Neural cell (in vitro differentiated cells): ENCODE results near the gene CCR3. TPM values are rescaled to one million over a fixed set of nuclear protein-coding genes. Genes with fewer than 3 reads are reported as not detected.

ENCODE experiments used
- H2AFZ ChIP-seq: fragments of 200-600, 300-800 bp; sonication (generic), shearing (Covaris generic); 2 replicates; pipeline ENCODE4 v1.6.0; 2014; ENCODE audit warnings: low read depth, mild to moderate bottlenecking, antibody characterized with exemption, low read length, moderate library complexity
- H3F3A ChIP-seq: fragments of 200-600 bp; shearing (Covaris generic); 2 replicates; pipeline ENCODE4 v1.6.1; 2016; ENCODE audit warnings: mild to moderate bottlenecking, moderate library complexity, mixed read lengths, antibody characterized with exemption, low read length; ENCODE audit not compliant: insufficient read depth, poor library complexity, severe bottlenecking
- H3K27ac ChIP-seq: fragments of 200-600, 300-800 bp; sonication (generic), shearing (Covaris generic); 2 replicates; pipeline ENCODE4 v1.5.1; 2014; ENCODE audit warnings: mild to moderate bottlenecking, low read length, moderate library complexity
- H3K27me3 ChIP-seq: fragments of 300-800, 200-600 bp; sonication (generic), shearing (Covaris generic); 2 replicates; pipeline ENCODE4 v1.6.0; 2014; ENCODE audit warnings: mild to moderate bottlenecking, low read depth, low read length, moderate library complexity; ENCODE audit not compliant: insufficient read depth
- H3K36me3 ChIP-seq: fragments of 300-800, 200-600 bp; sonication (generic), shearing (Covaris generic); 2 replicates; pipeline ENCODE4 v1.5.1; 2014; ENCODE audit warnings: mild to moderate bottlenecking, antibody characterized with exemption, low read length, moderate library complexity; ENCODE audit not compliant: insufficient read depth
- H3K4me2 ChIP-seq: fragments of 300-800, 200-600 bp; sonication (generic), shearing (Covaris generic); 2 replicates; pipeline ENCODE4 v1.6.0; 2014; ENCODE audit warnings: mild to moderate bottlenecking, low read length
- H3K4me3 ChIP-seq: fragments of 300-800, 200-600 bp; sonication (generic), shearing (Covaris generic); 2 replicates; pipeline ENCODE4 v1.5.1; 2014; ENCODE audit warnings: mild to moderate bottlenecking, low read length, moderate library complexity
- H3K79me2 ChIP-seq: fragments of 200-600 bp; shearing (Covaris generic); replicated peaks from 2 replicates; pipeline ENCODE4 v1.6.0; 2014; ENCODE audit warnings: mild to moderate bottlenecking, low read length, moderate library complexity; ENCODE audit not compliant: insufficient read depth
- H3K9ac ChIP-seq: fragments of 300-800, 200-600 bp; sonication (generic), shearing (Covaris generic); 2 replicates; pipeline ENCODE4 v1.6.1; 2016; ENCODE audit warnings: mild to moderate bottlenecking, low read length, mixed read lengths
- H3K9me2 ChIP-seq: fragments of 200-600 bp; shearing (Covaris generic); 2 replicates; pipeline ENCODE4 v1.6.1; 2016; ENCODE audit warnings: mild to moderate bottlenecking, low read length, mixed read lengths; ENCODE audit not compliant: insufficient read depth
- H3K9me3 ChIP-seq: fragments of 200-600, 300-800 bp; sonication (generic), shearing (Covaris generic); 2 replicates; pipeline ENCODE4 v1.6.1; 2016; ENCODE audit warnings: mild to moderate bottlenecking, mixed run types, low read length, moderate library complexity, mixed read lengths
- H4K20me1 ChIP-seq: fragments of 200-600 bp; shearing (Covaris generic); 2 replicates; pipeline ENCODE4 v1.6.1; 2016; ENCODE audit warnings: mild to moderate bottlenecking, mixed run types; ENCODE audit not compliant: insufficient read depth
- EP300 ChIP-seq: fragments of 450-650 bp; conservative IDR thresholded peaks from 2 replicates; pipeline ENCODE4 v1.6.1; 2014; ENCODE audit warnings: antibody characterized with exemption, mild to moderate bottlenecking, moderate library complexity; ENCODE audit not compliant: poor library complexity, severe bottlenecking
- EZH2 ChIP-seq: fragments of 200-600, 300-800 bp; shearing (Covaris generic), sonication (generic); IDR thresholded peaks from 2 replicates; pipeline ENCODE4 v1.6.1; 2014; ENCODE audit warnings: antibody characterized with exemption, low read length, borderline replicate concordance, mild to moderate bottlenecking; ENCODE audit not compliant: insufficient read depth, poor library complexity, severe bottlenecking
- MXI1 ChIP-seq: fragments of 450-650 bp; conservative IDR thresholded peaks from 2 replicates; pipeline ENCODE4 v1.6.1; 2014; ENCODE audit warnings: antibody characterized with exemption, mild to moderate bottlenecking; ENCODE audit not compliant: poor library complexity, severe bottlenecking
- POLR2AphosphoS5 ChIP-seq: IDR thresholded peaks from 2 replicates; pipeline ENCODE4 v1.6.1; 2012
- RAD21 ChIP-seq: fragments of 450-650 bp; conservative IDR thresholded peaks from 2 replicates; pipeline ENCODE4 v1.6.1; 2014; ENCODE audit warnings: antibody characterized with exemption, mild to moderate bottlenecking, moderate library complexity
- SMC3 ChIP-seq: fragments of 450-650 bp; conservative IDR thresholded peaks from 2 replicates; pipeline ENCODE4 v1.6.1; 2014; ENCODE audit warnings: antibody characterized with exemption, mild to moderate bottlenecking, moderate library complexity; ENCODE audit not compliant: poor library complexity
- TAF1 ChIP-seq: IDR thresholded peaks from 2 replicates; pipeline ENCODE4 v1.6.1; 2012; ENCODE audit warnings: low read depth
- polyA plus RNA-seq: library from polyadenylated mRNA; depleted of rRNA; stranded (reverse); fragments of >200 nt; gene quantifications from 2 replicates; pipeline ENCODE4 v1.2.3, GENCODE V29; 2014
- TF ChIP-seq, protein P1 (sequence below): fragments of 450-650 bp; IDR thresholded peaks from 2 replicates; pipeline ENCODE4 v1.5.1; 2014; ENCODE audit warnings: antibody characterized with exemption, mild to moderate bottlenecking, moderate library complexity; ENCODE audit not compliant: poor library complexity, severe bottlenecking
- TF ChIP-seq, protein P2 (sequence below): IDR thresholded peaks from 2 replicates; pipeline ENCODE4 v1.6.1; 2012; ENCODE audit warnings: borderline replicate concordance

The CCR3 gene
- polyA plus RNA-seq, 1 donor from 2014 or later, result not detected

DNA sequence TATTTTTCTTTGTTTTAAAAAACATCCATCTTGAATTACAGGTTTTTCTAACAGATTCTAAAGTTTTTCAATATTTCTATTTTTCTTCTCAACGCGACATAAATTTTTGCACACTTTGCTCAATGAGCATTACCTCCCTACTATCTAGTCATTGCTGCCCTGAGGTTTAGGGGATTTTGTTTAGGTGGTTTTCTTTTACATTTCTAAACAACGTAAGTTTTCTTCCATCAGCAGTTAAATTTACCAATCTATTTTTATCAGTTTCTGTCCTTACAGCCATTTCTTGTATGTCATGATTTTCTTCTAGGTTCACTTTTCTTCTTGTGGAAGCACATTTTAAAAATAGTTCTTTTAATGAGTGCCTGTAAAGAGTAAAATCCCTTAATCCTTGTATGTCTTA is 62.5 kb downstream of the CCR3 start:
- H3K9me3 ChIP-seq, result no peaks in the 10 kb centered on the region
- no peaks in the 10 kb centered on the region for H3K36me3 ChIP-seq
- no peaks in the 10 kb centered on the region for H3K79me2 ChIP-seq
- H3K27me3 ChIP-seq, result no peaks in the 10 kb centered on the region
- H2AFZ ChIP-seq, result no peak overlapping the region
- no peaks in the 10 kb centered on the region for H4K20me1 ChIP-seq
- H3K9me2 ChIP-seq, result no peaks in the 10 kb centered on the region
- no peak overlapping the region for H3K27ac ChIP-seq
- H3F3A ChIP-seq, result no peaks in the 10 kb centered on the region
- no peak overlapping the region for H3K4me3 ChIP-seq
- H3K4me2 ChIP-seq, result no peak overlapping the region
- no peak overlapping the region for H3K9ac ChIP-seq
- TF ChIP-seq SMC3 (no peak), RAD21 (no peak)
- TF ChIP-seq, protein P1, sequence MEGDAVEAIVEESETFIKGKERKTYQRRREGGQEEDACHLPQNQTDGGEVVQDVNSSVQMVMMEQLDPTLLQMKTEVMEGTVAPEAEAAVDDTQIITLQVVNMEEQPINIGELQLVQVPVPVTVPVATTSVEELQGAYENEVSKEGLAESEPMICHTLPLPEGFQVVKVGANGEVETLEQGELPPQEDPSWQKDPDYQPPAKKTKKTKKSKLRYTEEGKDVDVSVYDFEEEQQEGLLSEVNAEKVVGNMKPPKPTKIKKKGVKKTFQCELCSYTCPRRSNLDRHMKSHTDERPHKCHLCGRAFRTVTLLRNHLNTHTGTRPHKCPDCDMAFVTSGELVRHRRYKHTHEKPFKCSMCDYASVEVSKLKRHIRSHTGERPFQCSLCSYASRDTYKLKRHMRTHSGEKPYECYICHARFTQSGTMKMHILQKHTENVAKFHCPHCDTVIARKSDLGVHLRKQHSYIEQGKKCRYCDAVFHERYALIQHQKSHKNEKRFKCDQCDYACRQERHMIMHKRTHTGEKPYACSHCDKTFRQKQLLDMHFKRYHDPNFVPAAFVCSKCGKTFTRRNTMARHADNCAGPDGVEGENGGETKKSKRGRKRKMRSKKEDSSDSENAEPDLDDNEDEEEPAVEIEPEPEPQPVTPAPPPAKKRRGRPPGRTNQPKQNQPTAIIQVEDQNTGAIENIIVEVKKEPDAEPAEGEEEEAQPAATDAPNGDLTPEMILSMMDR, result no peak

DNA sequence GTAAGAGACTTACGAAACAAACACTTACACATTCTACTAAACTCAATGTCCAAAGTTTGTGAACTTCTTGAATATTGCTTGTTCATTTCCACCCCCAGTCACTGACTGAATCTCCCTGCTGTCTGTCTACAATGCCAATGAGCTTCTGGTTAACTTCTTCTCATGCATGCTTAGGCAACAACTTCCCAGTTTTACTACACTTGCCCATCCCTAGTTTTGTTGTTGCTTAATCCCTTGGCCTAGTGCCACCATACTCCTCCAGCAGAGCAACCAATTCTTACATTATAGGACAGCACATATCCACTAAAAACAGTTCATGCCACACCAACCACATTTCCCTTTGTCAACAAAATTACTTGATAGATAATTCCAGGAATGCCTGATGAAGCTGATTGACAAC is 70.7 kb downstream of the CCR3 start:
- H3K27me3 ChIP-seq, result no peaks in the 10 kb centered on the region
- no peaks in the 10 kb centered on the region for H3K36me3 ChIP-seq
- no peak overlapping the region for H3K27ac ChIP-seq
- TF ChIP-seq SMC3, result no peak
- TF ChIP-seq EZH2, result no peak
- TF ChIP-seq, protein P2, sequence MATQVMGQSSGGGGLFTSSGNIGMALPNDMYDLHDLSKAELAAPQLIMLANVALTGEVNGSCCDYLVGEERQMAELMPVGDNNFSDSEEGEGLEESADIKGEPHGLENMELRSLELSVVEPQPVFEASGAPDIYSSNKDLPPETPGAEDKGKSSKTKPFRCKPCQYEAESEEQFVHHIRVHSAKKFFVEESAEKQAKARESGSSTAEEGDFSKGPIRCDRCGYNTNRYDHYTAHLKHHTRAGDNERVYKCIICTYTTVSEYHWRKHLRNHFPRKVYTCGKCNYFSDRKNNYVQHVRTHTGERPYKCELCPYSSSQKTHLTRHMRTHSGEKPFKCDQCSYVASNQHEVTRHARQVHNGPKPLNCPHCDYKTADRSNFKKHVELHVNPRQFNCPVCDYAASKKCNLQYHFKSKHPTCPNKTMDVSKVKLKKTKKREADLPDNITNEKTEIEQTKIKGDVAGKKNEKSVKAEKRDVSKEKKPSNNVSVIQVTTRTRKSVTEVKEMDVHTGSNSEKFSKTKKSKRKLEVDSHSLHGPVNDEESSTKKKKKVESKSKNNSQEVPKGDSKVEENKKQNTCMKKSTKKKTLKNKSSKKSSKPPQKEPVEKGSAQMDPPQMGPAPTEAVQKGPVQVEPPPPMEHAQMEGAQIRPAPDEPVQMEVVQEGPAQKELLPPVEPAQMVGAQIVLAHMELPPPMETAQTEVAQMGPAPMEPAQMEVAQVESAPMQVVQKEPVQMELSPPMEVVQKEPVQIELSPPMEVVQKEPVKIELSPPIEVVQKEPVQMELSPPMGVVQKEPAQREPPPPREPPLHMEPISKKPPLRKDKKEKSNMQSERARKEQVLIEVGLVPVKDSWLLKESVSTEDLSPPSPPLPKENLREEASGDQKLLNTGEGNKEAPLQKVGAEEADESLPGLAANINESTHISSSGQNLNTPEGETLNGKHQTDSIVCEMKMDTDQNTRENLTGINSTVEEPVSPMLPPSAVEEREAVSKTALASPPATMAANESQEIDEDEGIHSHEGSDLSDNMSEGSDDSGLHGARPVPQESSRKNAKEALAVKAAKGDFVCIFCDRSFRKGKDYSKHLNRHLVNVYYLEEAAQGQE, result no peak
- TF ChIP-seq MXI1, result no peak
- TF ChIP-seq RAD21, result no peak
- TF ChIP-seq POLR2AphosphoS5, result no peak
- no peak for TF ChIP-seq TAF1
- TF ChIP-seq, protein P1, result no peak
- no peak for TF ChIP-seq EP300
- no peak overlapping the region for H2AFZ ChIP-seq
- H3K9ac ChIP-seq, result no peak overlapping the region
- no peaks in the 10 kb centered on the region for H3K9me2 ChIP-seq
- no peaks in the 10 kb centered on the region for H3K9me3 ChIP-seq
- H3F3A ChIP-seq, result no peaks in the 10 kb centered on the region
- no peaks in the 10 kb centered on the region for H4K20me1 ChIP-seq
- H3K79me2 ChIP-seq, result no peaks in the 10 kb centered on the region
- no peak overlapping the region for H3K4me2 ChIP-seq
- no peak overlapping the region for H3K4me3 ChIP-seq
